ENCODE measurements around the gene ASPM.

ASPM gene

GRCh38 chr1:197173571-197174507, 27.4 kb upstream of the ASPM start:
- Histone ChIP-seq H3K9ac (no peak overlapping the region), H3K27ac (no peak overlapping the region), H3K9me3 (ENCODE audit: control insufficient read depth, low read length) (no peaks in the 10 kb centered on the region), H3K4me1 (no peaks in the 10 kb centered on the region), H3K4me2 (ENCODE audit: low read length) (no peak overlapping the region), H3K4me3 (ENCODE audit: low read depth, low read length) (no peak overlapping the region), H3K79me2 (no peaks in the 10 kb centered on the region), H3K36me3 (ENCODE audit: control insufficient read depth, insufficient read depth, low read length) (no peaks in the 10 kb centered on the region), H2AFZ (no peak overlapping the region), H3K27me3 (ENCODE audit: control insufficient read depth, insufficient read depth, low read length) (no peaks in the 10 kb centered on the region)
- TF ChIP-seq, protein P1, sequence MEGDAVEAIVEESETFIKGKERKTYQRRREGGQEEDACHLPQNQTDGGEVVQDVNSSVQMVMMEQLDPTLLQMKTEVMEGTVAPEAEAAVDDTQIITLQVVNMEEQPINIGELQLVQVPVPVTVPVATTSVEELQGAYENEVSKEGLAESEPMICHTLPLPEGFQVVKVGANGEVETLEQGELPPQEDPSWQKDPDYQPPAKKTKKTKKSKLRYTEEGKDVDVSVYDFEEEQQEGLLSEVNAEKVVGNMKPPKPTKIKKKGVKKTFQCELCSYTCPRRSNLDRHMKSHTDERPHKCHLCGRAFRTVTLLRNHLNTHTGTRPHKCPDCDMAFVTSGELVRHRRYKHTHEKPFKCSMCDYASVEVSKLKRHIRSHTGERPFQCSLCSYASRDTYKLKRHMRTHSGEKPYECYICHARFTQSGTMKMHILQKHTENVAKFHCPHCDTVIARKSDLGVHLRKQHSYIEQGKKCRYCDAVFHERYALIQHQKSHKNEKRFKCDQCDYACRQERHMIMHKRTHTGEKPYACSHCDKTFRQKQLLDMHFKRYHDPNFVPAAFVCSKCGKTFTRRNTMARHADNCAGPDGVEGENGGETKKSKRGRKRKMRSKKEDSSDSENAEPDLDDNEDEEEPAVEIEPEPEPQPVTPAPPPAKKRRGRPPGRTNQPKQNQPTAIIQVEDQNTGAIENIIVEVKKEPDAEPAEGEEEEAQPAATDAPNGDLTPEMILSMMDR (IDR thresholded peaks at IDR 0.05): no peak

- Histone ChIP-seq H3K9ac (no peak overlapping the region), H3K4me1 (no peaks in the 10 kb centered on the region), H3K4me3 (ENCODE audit: low read depth, low read length) (no peak overlapping the region), H3K9me3 (ENCODE audit: control insufficient read depth, low read length) (no peaks in the 10 kb centered on the region), H3K27ac (no peak overlapping the region), H3K4me2 (ENCODE audit: low read length) (no peak overlapping the region), H2AFZ (no peak overlapping the region), H3K27me3 (ENCODE audit: control insufficient read depth, insufficient read depth, low read length) (no peaks in the 10 kb centered on the region), H3K79me2 (no peaks in the 10 kb centered on the region), H3K36me3 (ENCODE audit: control insufficient read depth, insufficient read depth, low read length) (no peaks in the 10 kb centered on the region)
- TF ChIP-seq, protein P1 (IDR thresholded peaks at IDR 0.05): no peak
Measured at GRCh38 chr1:197171531-197171930, 25.1 kb upstream of the ASPM start.

DNA sequence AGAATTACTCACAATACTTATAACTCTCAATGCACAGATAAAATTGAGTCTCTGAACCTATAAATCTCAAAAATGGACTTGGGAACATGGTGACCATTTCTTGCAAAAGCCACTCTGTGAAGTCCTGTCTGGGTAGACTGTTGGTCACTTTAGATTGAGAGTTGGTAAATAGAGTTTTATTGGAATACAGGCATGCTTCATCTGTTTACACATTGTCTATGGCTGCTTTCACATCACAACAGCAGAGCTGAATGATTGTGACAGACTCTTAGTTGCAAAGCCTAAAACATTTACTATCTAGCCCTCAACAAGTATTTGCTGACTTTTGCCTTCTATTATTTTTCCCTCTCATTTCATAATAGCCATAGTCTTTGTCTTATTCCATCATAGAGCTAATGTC, 24.1 kb upstream of the ASPM start:
- no peaks in the 10 kb centered on the region for H3K4me1 ChIP-seq
- no peaks in the 10 kb centered on the region for H3K27me3 ChIP-seq (ENCODE audit: control insufficient read depth, insufficient read depth, low read length)
- no peaks in the 10 kb centered on the region for H3K9me3 ChIP-seq (ENCODE audit: control insufficient read depth, low read length)
- H3K9ac ChIP-seq: no peak overlapping the region
- no peak overlapping the region for H3K4me2 ChIP-seq (ENCODE audit: low read length)
- H3K4me3 ChIP-seq (ENCODE audit: low read depth, low read length): no peak overlapping the region
- no peaks in the 10 kb centered on the region for H3K79me2 ChIP-seq
- no peak overlapping the region for H2AFZ ChIP-seq
- TF ChIP-seq, protein P1 (IDR thresholded peaks at IDR 0.05): no peak
- H3K36me3 ChIP-seq (ENCODE audit: control insufficient read depth, insufficient read depth, low read length): no peaks in the 10 kb centered on the region
- H3K27ac ChIP-seq: no peak overlapping the region

- no peaks in the 10 kb centered on the region for H3K36me3 ChIP-seq (ENCODE audit: control insufficient read depth, insufficient read depth, low read length)
- H3K27me3 ChIP-seq (ENCODE audit: control insufficient read depth, insufficient read depth, low read length): no peaks in the 10 kb centered on the region
- no peaks in the 10 kb centered on the region for H3K4me1 ChIP-seq
- no peaks in the 10 kb centered on the region for H3K9me3 ChIP-seq (ENCODE audit: control insufficient read depth, low read length)
- no peak overlapping the region for H3K4me3 ChIP-seq (ENCODE audit: low read depth, low read length)
- H3K27ac ChIP-seq: no peak overlapping the region
- no peak overlapping the region for H3K4me2 ChIP-seq (ENCODE audit: low read length)
- H3K79me2 ChIP-seq: no peaks in the 10 kb centered on the region
- TF ChIP-seq, protein P1 (IDR thresholded peaks at IDR 0.05): no peak
- H3K9ac ChIP-seq: no peak overlapping the region
- H2AFZ ChIP-seq: no peak overlapping the region
Measured at GRCh38 chr1:197159461-197159860, 13.0 kb upstream of the ASPM start.

GRCh38 chr1:197156692-197157091, 10.2 kb upstream of the ASPM start:
- Histone ChIP-seq H3K36me3 (ENCODE audit: control insufficient read depth, insufficient read depth, low read length) (no peaks in the 10 kb centered on the region), H3K9ac (no peak overlapping the region)
- TF ChIP-seq, protein P1 (IDR thresholded peaks at IDR 0.05): no peak

More at GRCh38 chr1:197156692-197157091, 10.2 kb upstream of the ASPM start:
- no peak overlapping the region for H3K4me2 ChIP-seq (ENCODE audit: low read length)
- H3K4me1 ChIP-seq: no peaks in the 10 kb centered on the region
- no peak overlapping the region for H3K4me3 ChIP-seq (ENCODE audit: low read depth, low read length)
- no peak overlapping the region for H2AFZ ChIP-seq
- no peaks in the 10 kb centered on the region for H3K27me3 ChIP-seq (ENCODE audit: control insufficient read depth, insufficient read depth, low read length)
- H3K27ac ChIP-seq: no peak overlapping the region
- no peaks in the 10 kb centered on the region for H3K9me3 ChIP-seq (ENCODE audit: control insufficient read depth, low read length)
- no peaks in the 10 kb centered on the region for H3K79me2 ChIP-seq

Data from parathyroid adenoma (tissue), 2 donors.